HG02610 (cell line): ENCODE data around the gene RPS23.

Experiments
- ATAC-seq: cut with Tn5 transposase; IDR thresholded peaks from one replicate; pipeline ENCODE4 v1.9.1; 2021; ENCODE audit warnings: mild to moderate bottlenecking, moderate library complexity; ENCODE audit not compliant: unreplicated experiment

RPS23 gene

GRCh38 chr5:82246960-82247574, 31.1 kb downstream of the RPS23 start:
- no peak for ATAC-seq

DNA sequence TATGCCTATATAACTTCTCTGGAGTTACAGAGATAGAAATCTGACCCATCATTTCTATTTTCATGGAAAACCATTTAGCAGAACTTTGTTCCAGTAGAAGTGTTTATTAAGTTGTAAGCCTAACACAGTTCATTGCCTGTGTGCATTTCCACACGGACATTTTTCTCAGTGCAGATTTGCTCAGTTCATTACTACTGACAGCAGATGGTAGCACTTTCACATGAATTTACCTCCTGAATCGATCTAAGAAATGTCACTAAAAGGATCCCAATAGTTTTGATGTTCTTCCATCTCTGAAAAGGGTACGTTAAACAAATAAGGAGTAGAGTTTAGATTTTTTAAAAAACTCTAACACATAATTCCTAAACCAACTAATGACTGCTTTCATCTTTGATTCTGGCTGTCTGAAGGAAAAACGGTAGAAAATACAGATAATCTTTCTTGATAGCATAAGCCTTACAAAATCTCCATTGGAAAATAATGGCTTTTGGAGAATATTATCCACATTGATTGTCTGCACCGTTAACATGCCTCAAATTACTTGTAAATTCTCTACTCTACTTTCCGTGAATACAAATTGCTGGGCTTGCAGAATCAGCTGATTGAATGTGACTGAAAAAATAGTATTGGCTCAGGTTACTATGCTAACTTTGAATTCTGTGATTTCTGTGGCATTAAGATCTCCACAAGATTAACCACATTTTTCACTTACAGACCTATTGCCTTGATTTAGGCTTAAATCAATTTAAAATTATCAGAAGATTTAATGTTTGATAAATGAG, 33.1 kb downstream of the RPS23 start:
- ATAC-seq: no peak

DNA sequence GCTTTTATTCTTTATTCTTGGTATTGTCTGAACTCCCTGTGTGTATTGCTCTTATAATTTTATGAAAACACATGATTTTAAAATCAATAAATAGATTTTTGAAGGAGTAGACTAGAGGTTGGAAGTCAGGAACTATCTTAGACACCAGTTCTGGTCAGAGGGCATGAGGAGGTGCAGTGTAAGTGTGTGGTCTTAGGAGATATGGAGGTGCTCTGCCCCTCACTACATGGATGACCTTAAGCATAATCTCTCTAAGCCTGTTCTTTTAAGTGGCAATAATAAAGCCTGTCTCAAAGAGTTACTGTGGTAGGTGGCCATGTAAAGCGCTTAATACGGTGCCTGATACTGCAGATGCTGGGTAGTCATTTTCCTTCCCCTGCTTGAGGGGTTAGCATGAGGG, 34.0 kb downstream of the RPS23 start:
- no peak for ATAC-seq

- ATAC-seq: no peak
Measured at GRCh38 chr5:82234885-82235284, 43.3 kb downstream of the RPS23 start.

GRCh38 chr5:82225525-82226172, 52.5 kb downstream of the RPS23 start:
- ATAC-seq: peak; percentile 88
